ENCODE results near the gene CTNNA2. TPM values are rescaled to one million over a fixed set of nuclear protein-coding genes. Genes with fewer than 3 reads are reported as not detected.

CTNNA2 gene
- total RNA-seq, 1 experiment from 2014 or later: 0.54 TPM

GRCh38 chr2:79903222-79904000 lies 390.6 kb downstream of the CTNNA2 start:
- POLR2A ChIA-PET: no interaction called here
- DNase-seq (ENCODE audit: low read depth, low spot score) (no peak), ATAC-seq (no peak)
- Histone ChIP-seq H3K4me3 (ENCODE audit: low read depth in 2 of 2, low read length in 2 of 2) (no peak overlapping the region), H3K27ac (ENCODE audit: low read length) (no peak overlapping the region), H3K4me1 (ENCODE audit: control insufficient read depth, insufficient read depth, low read length) (no peaks in the 10 kb centered on the region), H3K36me3 (ENCODE audit: control insufficient read depth, insufficient read depth, low read length) (no peaks in the 10 kb centered on the region), H3K9me3 (ENCODE audit: control insufficient read depth, insufficient read depth, low read depth, low read length) (no peaks in the 10 kb centered on the region), H3K27me3 (ENCODE audit: control insufficient read depth, insufficient read depth, low read length) (no peaks in the 10 kb centered on the region)
- in situ Hi-C loops (cut with HindIII; ENCODE audit: low pct_unique_long_range_greater_than_20kb, low sequenced_read_pairs): no loop called here
- CTCF ChIA-PET: no interaction called here
- TF ChIP-seq TCF7L2 (IDR thresholded peaks at IDR 0.05; ENCODE audit: low read depth, low read length): no peak
- no peak for TF ChIP-seq SIN3A (IDR thresholded peaks at IDR 0.05; ENCODE audit: borderline replicate concordance, insufficient read depth, low read depth, low read length)
- TF ChIP-seq REST (IDR thresholded peaks at IDR 0.05; ENCODE audit: insufficient read depth in 1 of 2, low read depth in 2 of 2, low read length in 1 of 2): no peak
- TF ChIP-seq CTCF (IDR thresholded peaks at IDR 0.05): no peak
- TF ChIP-seq POLR2AphosphoS5 (IDR thresholded peaks at IDR 0.05; ENCODE audit: low read depth, low read length): no peak
- intact Hi-C loops (cut with micrococcal nuclease; ENCODE audit: unreplicated experiment): no loop called here
- no TSS peak for BruUV-seq (replicated peaks)

- H3K27me3 ChIP-seq (ENCODE audit: control insufficient read depth, insufficient read depth, low read length): no peaks in the 10 kb centered on the region
- in situ Hi-C loops (cut with HindIII; ENCODE audit: low pct_unique_long_range_greater_than_20kb, low sequenced_read_pairs): no loop called here
- no peak for ATAC-seq
- DNase-seq (ENCODE audit: low read depth, low spot score): no peak
- no peak overlapping the region for H3K4me3 ChIP-seq (ENCODE audit: low read depth in 2 of 2, low read length in 2 of 2)
- TF ChIP-seq REST (IDR thresholded peaks at IDR 0.05; ENCODE audit: insufficient read depth in 1 of 2, low read depth in 2 of 2, low read length in 1 of 2) (no peak), POLR2AphosphoS5 (IDR thresholded peaks at IDR 0.05; ENCODE audit: low read depth, low read length) (no peak), CTCF (IDR thresholded peaks at IDR 0.05) (no peak), TCF7L2 (IDR thresholded peaks at IDR 0.05; ENCODE audit: low read depth, low read length) (no peak), SIN3A (IDR thresholded peaks at IDR 0.05; ENCODE audit: borderline replicate concordance, insufficient read depth, low read depth, low read length) (no peak)
- ChIA-PET CTCF (no interaction called here), POLR2A (no interaction called here)
- intact Hi-C loops (cut with micrococcal nuclease; ENCODE audit: unreplicated experiment): no loop called here
- no peaks in the 10 kb centered on the region for H3K9me3 ChIP-seq (ENCODE audit: control insufficient read depth, insufficient read depth, low read depth, low read length)
- no peak overlapping the region for H3K27ac ChIP-seq (ENCODE audit: low read length)
- H3K36me3 ChIP-seq (ENCODE audit: control insufficient read depth, insufficient read depth, low read length): no peaks in the 10 kb centered on the region
- H3K4me1 ChIP-seq (ENCODE audit: control insufficient read depth, insufficient read depth, low read length): no peaks in the 10 kb centered on the region
- BruUV-seq (replicated peaks): no TSS peak
Measured at GRCh38 chr2:79906139-79906890, 393.5 kb downstream of the CTNNA2 start.

All from Panc1 (cell line).